Left colon (tissue), 2 donors: ENCODE measurements around the gene COA5. TPM values are rescaled to one million over a fixed set of nuclear protein-coding genes. Genes with fewer than 3 reads are reported as not detected.
"Not testable (repeated sequence)": the region's sequence is repeated elsewhere in the genome, so short reads cannot be mapped to it uniquely, and the experiment has no call there.

Experiments
- ATAC-seq: fragments of 200-7000 bp; cut with Tn5 transposase; one replicate; pipeline ENCODE4 v1.9.1; 2020; ENCODE audit warnings: mild to moderate bottlenecking, moderate library complexity
- DNase-seq, 2 donors: peaks; one replicate each; pipeline ENCODE4 v3.0.0-alpha.2; 2020
- intact Hi-C, 2 donors: fragments of 100-400 bp; cut with DNase I in 1 of 2; cut with micrococcal nuclease in 1 of 2; formaldehyde crosslinking; loops; one replicate each; pipeline versions ENCODE4 v1.11.2 to v1.14.0; 2022; cut with DNase I, micrococcal nuclease
- total RNA-seq, 2 donors: library from RNA; stranded (reverse); fragmentation: NEBNext Ultra II Directional; extraction: Animal tissue kit (Norgen Biotek cat#: 25700); gene quantifications; one replicate each; pipeline ENCODE4 v1.2.1, GENCODE V29; 2021
- donor health status: DM: no; HTN: no; CAD: no.
- donor health status: DM: yes; HTN: yes; CAD: no.

COA5 gene
- total RNA-seq, 2 donors from 2014 or later: 20.3 to 23.6 TPM

DNA sequence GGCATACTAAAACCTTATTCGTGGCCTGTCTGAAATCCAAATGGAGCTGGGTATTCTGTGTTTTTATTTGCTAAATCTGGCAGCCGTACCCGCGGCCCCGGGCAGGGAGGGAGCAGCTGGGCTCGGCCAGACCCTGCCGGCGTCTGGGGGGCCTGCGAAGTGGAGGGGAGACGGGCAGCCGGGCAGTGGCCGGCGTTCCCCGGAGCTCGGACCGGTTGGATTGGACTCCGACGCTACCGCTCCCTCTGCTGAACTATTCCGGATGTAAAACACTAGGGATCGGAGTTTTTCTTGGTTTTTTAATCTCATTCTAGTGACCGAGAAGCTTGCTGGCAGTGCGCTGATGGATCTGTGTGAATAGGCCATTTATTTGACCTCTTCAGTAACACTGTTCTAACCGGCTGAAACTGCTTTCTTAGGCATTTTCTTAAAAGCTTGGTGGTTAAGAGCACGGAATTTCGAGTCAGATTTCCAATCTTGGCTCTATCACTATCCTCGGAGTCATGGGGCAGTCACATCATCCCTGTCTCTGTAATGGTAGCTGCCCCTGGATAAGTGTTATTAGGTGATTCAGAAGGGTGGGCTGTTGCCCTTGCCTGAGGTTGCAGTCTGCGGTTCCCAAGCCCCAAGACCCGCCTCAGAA is 771 bp upstream of the COA5 start:
- DNase-seq (peak in 1 of 2 donors; percentile 47), ATAC-seq (peak; percentile 62)
- intact Hi-C loops: no loop called here

DNA sequence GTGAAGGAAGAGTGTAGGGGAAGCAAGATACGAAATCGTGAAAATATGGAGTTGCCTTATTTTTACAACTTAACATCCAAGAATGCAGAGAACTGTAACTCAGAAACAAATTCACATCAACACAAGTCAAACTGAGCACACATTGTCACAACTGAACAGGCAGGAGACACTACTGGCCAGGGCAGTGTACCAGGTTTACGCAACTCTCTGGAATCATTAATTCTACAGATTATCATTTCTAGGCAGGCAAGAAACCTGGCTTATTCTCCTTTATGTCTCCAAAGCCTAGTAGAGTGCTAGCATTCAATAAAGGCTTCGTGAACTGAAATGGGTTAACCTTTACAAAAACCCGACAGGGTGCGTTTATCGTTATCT is 584 bp downstream of the COA5 start:
- ATAC-seq: peak; percentile 26
- intact Hi-C loops: no loop called here
- DNase-seq: no peak

DNA sequence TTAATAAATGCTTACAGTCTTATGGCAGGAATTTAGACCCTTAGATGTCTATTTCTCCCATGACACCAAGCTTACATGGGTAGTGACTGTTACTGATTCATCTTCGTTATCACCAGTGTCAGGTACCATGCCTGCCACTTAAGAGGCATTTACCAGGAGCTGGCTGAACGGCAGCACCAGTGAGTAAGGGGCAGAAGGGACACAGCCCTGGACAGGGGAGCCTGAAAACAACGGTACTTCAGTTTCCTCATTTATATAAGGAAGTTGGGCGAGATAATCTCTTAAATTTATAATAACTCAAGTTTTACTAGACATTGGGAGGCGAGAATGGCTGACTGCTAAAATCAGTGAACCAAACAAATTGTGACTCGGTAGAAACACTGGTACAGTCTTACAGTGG is 1.2 kb downstream of the COA5 start:
- ATAC-seq (no peak), DNase-seq (no peak)
- intact Hi-C loops: no loop called here

DNA sequence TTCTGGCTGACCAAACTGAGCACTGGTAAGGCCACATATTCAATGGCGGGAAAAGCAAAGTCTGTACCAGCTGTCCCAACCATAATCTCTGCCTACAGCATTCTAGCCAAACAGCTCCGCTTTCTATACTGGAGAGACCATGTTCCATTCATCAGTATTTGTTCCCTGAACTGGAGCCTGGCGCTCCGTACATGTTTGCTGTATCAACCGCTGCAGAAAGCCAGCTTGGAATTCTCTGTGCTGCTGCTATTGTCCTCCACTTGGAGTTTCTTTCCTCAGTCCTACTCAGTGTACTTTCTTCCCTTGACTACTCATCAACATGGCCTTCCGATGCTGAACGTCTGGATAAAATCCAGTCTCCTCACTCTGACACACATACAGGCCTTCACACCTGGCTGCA is 1.9 kb downstream of the COA5 start:
- intact Hi-C loops: no loop called here
- no peak for ATAC-seq
- no peak for DNase-seq

DNA sequence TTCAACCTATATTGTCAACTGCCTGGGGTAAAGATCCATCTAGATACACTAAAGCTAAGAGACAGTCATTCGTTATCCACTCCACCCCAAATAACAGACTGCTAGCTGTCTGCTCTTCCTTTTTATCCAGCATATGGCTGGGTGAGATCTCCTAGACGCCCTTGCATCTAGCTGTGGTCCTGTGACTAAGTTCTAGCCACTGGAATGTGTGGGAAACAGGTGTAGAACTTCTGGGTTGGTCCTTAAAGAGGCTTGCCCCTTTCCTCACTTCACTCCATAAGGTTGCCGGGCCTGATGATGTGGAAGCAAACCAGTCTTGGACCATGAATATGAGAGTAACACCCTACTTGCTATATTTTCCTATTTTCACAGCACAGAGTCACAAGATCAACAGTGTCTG is 3.2 kb downstream of the COA5 start:
- no peak for DNase-seq
- no peak for ATAC-seq
- intact Hi-C loops: no loop called here

DNA sequence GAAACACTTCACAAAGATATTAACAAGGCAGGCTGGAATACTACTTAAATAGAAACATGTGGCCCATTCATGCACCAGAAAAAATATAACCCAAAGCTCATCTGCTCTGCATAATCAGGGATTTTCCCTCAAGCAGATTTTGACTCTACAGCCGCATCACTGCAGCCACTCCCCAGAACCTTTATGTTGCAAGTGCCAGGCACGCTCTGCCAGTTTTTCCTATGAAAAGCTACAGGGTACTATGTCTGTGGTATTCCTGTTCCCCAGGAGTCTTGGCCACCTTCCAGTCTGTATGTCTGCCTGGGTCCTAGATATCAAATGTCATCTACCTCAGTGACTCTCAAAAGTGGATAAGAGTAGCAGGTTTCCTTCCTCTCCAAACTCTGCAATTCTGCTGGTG is 3.8 kb downstream of the COA5 start:
- DNase-seq (no peak), ATAC-seq (no peak)
- intact Hi-C loops: no loop called here

DNA sequence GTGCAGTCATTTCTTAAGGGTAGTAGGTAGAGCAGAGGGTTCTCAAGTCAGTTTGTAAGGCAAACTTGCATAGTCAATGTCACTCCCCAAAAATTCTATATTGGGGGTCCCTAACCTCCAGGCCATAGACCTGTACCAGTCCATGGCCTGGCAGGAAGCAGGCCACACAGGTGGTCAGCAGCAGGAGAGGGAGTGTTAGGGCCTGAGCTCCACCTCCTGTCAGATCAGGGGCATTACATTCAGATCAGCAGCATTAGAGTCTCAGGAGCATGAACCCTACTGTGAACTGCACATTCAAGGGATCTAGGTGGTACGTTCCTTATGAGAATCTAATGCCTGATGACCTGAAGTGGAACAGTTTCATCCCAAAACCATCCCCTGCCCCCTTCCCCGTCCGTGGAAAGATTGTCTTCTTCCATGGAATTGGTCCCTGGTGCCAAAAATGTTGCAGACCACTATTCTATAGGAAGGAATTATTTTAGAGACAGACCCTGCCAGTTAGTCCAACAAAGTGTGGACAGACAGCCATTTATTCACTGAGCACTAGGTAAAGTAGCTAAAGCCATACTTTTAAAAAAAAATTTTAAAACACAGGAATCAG is 6.7 kb downstream of the COA5 start:
- DNase-seq (no peak), ATAC-seq (peak; percentile 89)
- intact Hi-C loops: no loop called here

DNA sequence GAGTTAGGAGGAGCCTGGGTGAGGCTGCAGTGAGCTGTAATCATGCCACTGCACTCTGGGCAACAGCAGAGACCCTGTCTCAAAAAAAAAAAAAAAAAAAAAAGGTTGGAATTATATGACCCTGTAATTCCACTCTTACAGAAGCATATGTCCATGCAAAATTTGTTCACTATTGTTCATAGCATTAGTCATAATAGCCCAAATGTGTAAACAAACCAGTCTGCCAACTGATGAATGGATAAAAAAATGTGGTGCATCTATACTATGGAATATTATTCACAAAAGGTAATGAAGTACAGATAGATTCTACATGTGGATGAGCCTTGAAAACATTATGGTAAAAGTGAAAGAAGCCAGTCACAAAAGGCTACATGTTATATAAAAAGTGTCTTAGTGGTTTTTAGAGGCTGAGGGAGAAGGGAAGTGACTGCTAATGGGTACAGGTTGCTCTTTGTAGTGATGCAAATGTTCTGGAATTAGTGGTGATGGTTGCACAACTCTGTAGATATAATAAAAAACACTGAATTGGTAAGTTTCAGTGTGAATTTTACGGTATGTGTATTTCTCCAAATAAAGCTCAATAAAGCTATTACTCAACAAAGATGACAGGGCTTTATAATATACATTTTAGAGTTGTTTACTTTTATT is 9.4 kb downstream of the COA5 start:
- intact Hi-C loops: no loop called here
- ATAC-seq: no peak
- DNase-seq: no peak

DNA sequence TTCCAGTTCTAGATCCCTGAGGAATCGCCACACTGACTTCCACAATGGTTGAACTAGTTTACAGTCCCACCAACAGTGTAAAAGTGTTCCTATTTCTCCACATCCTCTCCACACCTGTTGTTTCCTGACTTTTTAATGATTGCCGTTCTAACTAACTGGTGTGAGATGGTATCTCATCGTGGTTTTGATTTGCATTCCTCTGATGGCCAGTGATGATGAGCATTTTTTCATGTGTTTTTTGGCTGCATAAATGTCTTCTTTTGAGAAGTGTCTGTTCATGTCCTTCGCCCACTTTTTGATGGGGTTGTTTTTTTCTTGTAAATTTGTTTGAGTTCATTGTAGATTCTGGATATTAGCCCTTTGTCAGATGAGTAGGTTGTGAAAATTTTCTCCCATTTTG is 13.6 kb downstream of the COA5 start:
- ATAC-seq, DNase-seq, intact Hi-C loops: not testable (repeated sequence)

DNA sequence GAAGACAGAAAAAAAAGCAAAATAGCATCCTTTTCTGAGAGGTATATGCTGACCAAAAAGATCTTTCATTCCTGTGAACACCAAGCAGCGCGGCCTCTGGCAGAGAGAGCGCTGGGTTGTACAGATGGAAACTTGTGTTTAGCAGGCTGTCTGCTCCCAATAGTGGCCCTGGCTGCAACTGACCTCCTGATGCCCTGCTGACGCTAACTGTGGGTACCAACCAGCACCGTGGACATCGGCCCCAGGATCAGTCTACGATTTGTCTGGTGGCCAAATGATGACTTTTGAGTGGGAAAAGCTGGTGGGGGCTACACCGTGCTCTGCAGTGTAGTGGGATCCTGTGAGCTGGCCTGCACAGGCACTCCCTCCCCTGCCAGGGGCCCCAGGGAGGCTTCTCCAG is 15.7 kb downstream of the COA5 start:
- ATAC-seq (peak; percentile 7), DNase-seq (no peak)
- intact Hi-C loops: no loop called here

DNA sequence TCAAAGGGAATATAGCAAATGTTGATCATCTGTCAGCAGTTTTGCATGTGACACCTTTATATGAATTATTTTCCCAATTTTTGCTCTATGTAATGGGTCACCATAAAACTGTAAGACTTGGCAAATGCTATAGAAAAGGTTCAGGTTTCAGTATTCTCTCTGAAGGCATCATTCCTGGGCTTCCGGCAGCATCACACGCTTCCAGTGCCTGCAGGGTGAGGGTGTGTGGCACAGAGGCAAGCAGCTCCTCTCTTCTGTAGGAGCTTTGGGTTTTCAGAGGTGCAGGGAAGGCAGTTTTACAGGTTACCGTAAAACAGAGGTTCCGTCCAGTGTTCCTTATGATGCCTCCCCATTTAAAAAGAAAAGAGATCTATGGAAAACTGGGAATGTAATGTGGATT is 18.8 kb downstream of the COA5 start:
- ATAC-seq: no peak
- intact Hi-C loops: no loop called here

DNA sequence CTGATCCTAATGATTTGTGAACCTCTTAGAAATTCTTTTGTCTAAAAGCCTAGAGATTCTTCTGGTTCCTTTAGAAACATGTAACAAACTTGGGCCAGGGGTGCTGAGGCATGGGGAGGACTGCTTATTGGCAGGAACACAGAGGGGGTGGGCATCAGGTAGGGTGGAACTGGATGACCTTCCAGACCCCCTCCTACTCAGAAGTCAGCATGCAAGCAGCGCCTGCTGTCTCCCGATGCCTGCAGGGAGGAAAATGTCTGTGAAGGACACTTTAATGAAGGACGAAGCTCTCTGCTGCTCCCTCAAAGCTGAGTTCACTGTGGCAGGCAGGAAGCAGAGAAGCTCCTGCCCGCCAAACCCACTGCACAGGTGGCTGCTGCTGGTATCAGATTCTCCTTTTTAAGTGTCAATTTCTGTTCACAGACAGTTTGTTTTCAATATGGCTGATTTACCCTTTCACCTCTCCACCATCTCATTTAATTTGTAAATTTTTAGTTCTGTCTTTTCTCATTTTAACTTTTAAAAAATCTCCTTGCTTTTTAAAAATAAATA is 19.4 kb downstream of the COA5 start:
- ATAC-seq: no peak
- intact Hi-C loops: no loop called here
- no peak for DNase-seq

More for the DNA sequence above, 18.8 kb downstream of the COA5 start:
- DNase-seq: no peak

DNA sequence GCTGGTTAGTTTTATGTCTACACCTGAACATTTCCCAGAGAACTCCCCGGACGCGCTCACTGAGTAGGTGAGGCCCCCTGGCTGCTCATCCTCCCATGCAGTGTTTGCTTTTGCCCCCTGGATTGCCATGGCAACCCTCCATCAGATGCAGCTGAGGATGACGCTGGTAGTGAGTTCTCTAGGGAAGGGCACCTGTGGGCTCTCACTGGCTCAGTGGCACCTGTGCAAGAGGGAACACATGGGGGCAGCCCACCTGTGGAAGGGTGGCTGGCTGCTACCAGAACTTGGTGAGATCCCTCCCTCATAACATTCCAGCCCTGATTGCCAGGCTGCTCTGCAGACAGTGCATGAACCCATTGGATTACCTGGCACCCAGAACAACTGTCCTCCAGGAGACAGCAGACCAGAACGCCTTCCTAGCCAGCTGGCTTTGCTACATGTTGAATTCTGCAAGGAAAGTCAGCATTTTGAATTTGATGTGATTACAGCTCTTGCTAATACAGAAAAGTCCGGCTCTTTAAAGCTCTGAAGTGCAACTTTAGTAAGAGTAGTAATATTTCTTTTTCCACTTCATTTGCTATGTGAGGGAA is 21.7 kb downstream of the COA5 start:
- intact Hi-C loops: no loop called here
- no peak for ATAC-seq
- no peak for DNase-seq

DNA sequence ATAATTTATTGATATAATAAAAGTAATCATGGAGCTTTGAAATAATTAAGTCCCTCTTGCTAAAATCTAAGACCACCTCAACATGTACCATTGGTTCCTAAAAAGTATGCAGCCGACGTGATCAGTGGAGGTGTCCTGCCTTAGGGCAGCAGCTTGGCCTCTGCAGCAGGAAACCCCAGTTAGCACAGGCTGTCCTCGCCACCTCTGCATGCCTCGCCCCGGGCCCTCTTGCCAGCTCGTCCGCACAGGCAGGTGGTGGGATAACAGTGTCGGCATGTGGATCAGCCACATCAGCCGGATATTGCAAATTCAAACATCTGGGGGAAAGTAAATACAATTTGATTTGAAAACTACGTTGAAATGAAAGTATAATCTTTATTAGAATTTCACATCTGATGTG is 22.9 kb downstream of the COA5 start:
- no peak for ATAC-seq
- intact Hi-C loops: no loop called here

DNA sequence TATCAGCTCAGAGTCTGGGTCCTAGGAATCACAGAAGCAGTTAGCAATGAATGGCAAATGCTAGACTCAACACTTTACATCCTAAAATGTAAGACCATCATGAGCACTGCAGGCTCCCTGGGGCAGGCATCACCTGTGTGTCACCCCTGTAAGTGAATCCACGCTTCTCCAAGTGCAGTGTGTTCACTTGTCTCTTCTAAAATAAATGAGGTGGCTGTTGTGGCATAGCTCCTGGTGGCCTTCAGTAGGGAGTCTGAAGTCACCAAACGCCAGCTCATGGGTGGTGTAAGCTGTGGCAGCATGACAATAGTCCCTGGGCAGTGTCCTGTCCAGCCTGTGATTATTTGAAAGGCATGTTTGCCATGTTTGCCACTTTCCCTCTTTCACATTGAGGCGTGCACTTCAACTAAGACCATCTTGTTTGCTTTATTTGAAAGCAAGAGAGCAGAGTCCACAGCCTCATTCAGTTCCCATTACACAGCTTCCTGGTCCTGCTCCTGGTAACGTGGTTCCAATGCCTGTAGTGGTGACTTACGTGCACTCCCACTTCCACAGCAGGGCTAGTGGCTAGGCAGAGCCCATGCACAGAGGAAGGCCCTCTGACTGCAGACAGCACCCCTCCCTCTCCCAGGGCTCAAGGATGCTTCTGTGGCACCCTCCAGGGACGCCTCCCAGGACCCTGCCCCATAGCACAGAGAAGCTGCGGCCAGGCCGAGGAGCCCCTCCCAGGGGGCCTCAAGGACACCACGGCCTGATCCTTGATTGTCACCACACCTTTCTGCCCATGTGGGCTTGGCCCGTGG is 24.3 kb downstream of the COA5 start:
- intact Hi-C loops: no loop called here
- peak; percentile 99 for ATAC-seq
- no peak for DNase-seq

More for the DNA sequence above, 22.9 kb downstream of the COA5 start:
- no peak for DNase-seq

DNA sequence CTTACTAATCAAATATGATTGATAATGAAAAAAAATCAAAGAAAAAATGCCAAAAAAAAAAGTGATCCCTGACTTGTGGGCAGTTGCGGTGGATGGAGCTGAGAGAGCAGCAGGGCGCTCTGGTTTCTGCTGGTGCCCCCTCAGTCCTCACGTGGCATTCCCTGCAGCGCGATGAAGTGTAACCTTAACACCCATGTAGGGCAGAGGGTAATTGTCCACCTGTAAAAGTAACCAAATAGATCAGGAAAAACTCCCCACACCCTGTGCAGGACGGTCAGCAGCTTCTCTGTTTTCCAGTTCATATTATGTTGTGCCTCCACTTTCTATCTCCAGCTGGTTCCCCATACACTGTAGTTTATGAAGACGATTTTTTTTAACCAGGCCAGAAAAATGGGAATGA is 25.0 kb downstream of the COA5 start:
- no peak for DNase-seq
- peak; percentile 34 for ATAC-seq
- intact Hi-C loops: no loop called here

DNA sequence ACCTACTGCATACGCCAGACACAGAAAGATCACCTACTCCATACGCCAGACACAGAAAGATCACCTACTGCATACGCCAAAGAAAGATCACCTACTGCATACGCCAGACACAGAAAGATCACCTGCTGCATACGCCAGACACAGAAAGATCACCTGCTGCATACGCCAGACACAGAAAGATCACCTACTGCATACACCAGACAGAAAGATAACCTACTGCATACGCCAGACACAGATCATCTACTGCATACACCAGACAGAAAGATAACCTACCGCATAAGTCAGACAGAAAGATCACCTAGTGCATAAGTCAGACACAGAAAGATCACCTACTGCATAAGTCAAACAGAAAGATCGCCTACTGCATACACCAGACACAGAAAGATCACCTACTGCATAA is 25.8 kb downstream of the COA5 start:
- ATAC-seq (no peak), DNase-seq (no peak)
- intact Hi-C loops: no loop called here

DNA sequence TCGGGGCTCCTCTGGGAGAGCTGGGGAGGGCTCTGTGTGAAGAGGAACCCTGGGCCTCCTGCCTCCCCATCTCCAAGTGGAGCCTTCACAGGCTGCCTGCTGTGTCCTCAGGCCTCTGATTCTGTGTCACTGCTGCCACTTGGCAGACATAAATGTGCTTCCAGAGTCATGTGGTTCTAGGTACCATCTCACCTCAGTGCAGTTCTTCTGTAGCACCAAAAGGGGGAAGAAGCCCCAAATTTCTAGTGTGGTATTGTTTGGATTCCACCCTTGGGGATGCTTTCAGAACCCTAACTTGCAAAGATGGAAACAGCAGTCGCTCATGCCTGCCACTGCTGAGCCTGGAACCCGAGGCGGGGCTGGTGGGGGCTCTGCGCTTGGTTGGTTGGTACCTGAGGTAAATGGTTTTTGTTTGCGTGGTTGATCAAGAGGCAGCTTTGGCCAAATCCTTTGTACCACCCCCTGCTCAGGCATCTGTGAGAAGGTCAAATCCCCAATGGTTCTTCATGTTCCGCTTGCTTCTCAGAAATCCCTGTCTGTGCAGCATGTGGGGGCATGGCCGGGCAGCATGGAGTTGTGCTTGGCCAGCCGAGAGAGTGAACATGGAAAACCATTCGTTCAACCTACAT is 27.5 kb downstream of the COA5 start:
- ATAC-seq (no peak), DNase-seq (no peak)
- intact Hi-C loops: no loop called here

DNA sequence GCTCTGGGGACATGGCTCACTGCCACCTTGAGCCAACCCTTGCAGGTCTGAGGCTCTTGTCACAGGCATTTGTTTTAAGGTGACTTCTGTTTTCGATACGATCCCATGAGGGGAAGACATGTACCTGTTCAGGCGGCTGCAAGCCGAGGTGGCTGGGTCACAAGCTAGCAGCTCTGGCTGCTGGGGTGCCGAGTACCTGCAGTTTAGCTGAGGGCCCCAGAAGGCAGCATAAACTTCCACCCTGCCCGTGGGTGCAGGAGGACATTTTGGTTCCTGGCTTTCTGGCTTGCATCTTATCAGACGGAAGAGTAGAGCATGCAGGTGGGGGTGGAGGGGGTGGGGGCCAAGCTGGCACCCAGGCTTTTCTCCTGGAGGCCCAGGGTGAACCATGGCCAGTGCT is 28.4 kb downstream of the COA5 start:
- DNase-seq: no peak
- intact Hi-C loops: no loop called here
- ATAC-seq: no peak
